ENCODE data around the gene PACS2. TPM values are rescaled to one million over a fixed set of nuclear protein-coding genes. Genes with fewer than 3 reads are reported as not detected.
"Not testable (repeated sequence)": the region's sequence is repeated elsewhere in the genome, so short reads cannot be mapped to it uniquely, and the experiment has no call there.

PACS2 gene
- polyA plus RNA-seq, 3 donors from 2014 or later: 2.0 to 3.3 (median 2.7) TPM

- no peak for DNase-seq
- H3K27ac Mint-ChIP-seq: no peak overlapping the region
These were observed 11.4 kb downstream of the PACS2 start for GRCh38 chr14:105325716-105326567.

GRCh38 chr14:105326568-105326867 is 12.0 kb downstream of the PACS2 start:
- Mint-ChIP-seq H3K9me3 (no peaks in the 10 kb centered on the region), H3K36me3 (peaks cover 0 to 3% (median 0%) of the 10 kb centered on the region in 3 donors), H3K4me1 (peaks cover 24 to 31% of the 10 kb centered on the region in 2 donors), H3K27me3 (ENCODE audit: low read depth in 3 of 3) (peaks cover 2 to 5% (median 3%) of the 10 kb centered on the region in 3 donors), H3K27ac (no peak overlapping the region), H3K4me3 (no peak overlapping the region)
- no peak for DNase-seq

More at GRCh38 chr14:105325716-105326567, 11.4 kb downstream of the PACS2 start:
- Mint-ChIP-seq H3K27me3 (ENCODE audit: low read depth in 3 of 3) (peaks cover 2 to 5% (median 3%) of the 10 kb centered on the region in 3 donors), H3K36me3 (peaks cover 0 to 3% (median 0%) of the 10 kb centered on the region in 3 donors), H3K9me3 (no peaks in the 10 kb centered on the region), H3K4me3 (no peak overlapping the region), H3K4me1 (peaks cover 19 to 25% of the 10 kb centered on the region in 2 donors)

- H3K9me3 Mint-ChIP-seq: no peaks in the 10 kb centered on the region
- H3K4me1 Mint-ChIP-seq: peaks cover 30 to 36% of the 10 kb centered on the region in 2 donors
- peaks cover 2 to 5% (median 3%) of the 10 kb centered on the region in 3 donors for H3K27me3 Mint-ChIP-seq (ENCODE audit: low read depth in 3 of 3)
- no peak overlapping the region for H3K27ac Mint-ChIP-seq
- DNase-seq: no peak
- peaks cover 0 to 3% (median 3%) of the 10 kb centered on the region in 3 donors for H3K36me3 Mint-ChIP-seq
- H3K4me3 Mint-ChIP-seq: no peak overlapping the region
These were observed 12.5 kb downstream of the PACS2 start for GRCh38 chr14:105326891-105327694.

- peaks cover 29 to 34% of the 10 kb centered on the region in 2 donors for H3K4me1 Mint-ChIP-seq
- not testable (repeated sequence) for H3K27me3 Mint-ChIP-seq (ENCODE audit: low read depth in 3 of 3); H3K36me3 Mint-ChIP-seq; DNase-seq; H3K4me3 Mint-ChIP-seq; H3K9me3 Mint-ChIP-seq; H3K27ac Mint-ChIP-seq
These were observed 13.1 kb downstream of the PACS2 start for GRCh38 chr14:105327695-105328045.

- peaks cover 0 to 3% (median 0%) of the 10 kb centered on the region in 3 donors for H3K36me3 Mint-ChIP-seq
- no peak overlapping the region for H3K4me3 Mint-ChIP-seq
- peak overlapping the region in 1 of 6 donors; percentile 31 for H3K27ac Mint-ChIP-seq
- H3K4me1 Mint-ChIP-seq: peaks cover 28 to 31% of the 10 kb centered on the region in 2 donors
- peaks cover 2 to 5% (median 3%) of the 10 kb centered on the region in 3 donors for H3K27me3 Mint-ChIP-seq (ENCODE audit: low read depth in 3 of 3)
- H3K9me3 Mint-ChIP-seq: no peaks in the 10 kb centered on the region
- DNase-seq: no peak
These were observed 13.6 kb downstream of the PACS2 start for GRCh38 chr14:105328070-105328677.

- peak overlapping the region in 1 of 6 donors; percentile 31 for H3K27ac Mint-ChIP-seq
- H3K36me3 Mint-ChIP-seq: peaks cover 0 to 3% (median 0%) of the 10 kb centered on the region in 3 donors
- H3K4me1 Mint-ChIP-seq: peaks cover 28 to 31% of the 10 kb centered on the region in 2 donors
- H3K27me3 Mint-ChIP-seq (ENCODE audit: low read depth in 3 of 3): peaks cover 2 to 5% (median 3%) of the 10 kb centered on the region in 3 donors
- DNase-seq: no peak
- H3K4me3 Mint-ChIP-seq: no peak overlapping the region
- H3K9me3 Mint-ChIP-seq: no peaks in the 10 kb centered on the region
These were observed 14.3 kb downstream of the PACS2 start for GRCh38 chr14:105328678-105329390.

GRCh38 chr14:105329411-105330150 is 15.0 kb downstream of the PACS2 start:
- no peak overlapping the region for H3K4me3 Mint-ChIP-seq

GRCh38 chr14:105330491-105330895 is 15.9 kb downstream of the PACS2 start:
- DNase-seq: no peak
- no peak overlapping the region for H3K4me3 Mint-ChIP-seq
- H3K36me3 Mint-ChIP-seq: peaks cover 0 to 3% (median 0%) of the 10 kb centered on the region in 3 donors
- H3K27ac Mint-ChIP-seq: peak overlapping the region in 2 of 6 donors; percentile 31 to 53
- H3K27me3 Mint-ChIP-seq (ENCODE audit: low read depth in 3 of 3): peaks cover 2 to 3% (median 3%) of the 10 kb centered on the region in 3 donors
- H3K4me1 Mint-ChIP-seq: peaks cover 31% of the 10 kb centered on the region in 2 donors
- no peaks in the 10 kb centered on the region for H3K9me3 Mint-ChIP-seq

More at GRCh38 chr14:105329411-105330150, 15.0 kb downstream of the PACS2 start:
- H3K9me3 Mint-ChIP-seq: no peaks in the 10 kb centered on the region
- DNase-seq: no peak
- peaks cover 0 to 3% (median 0%) of the 10 kb centered on the region in 3 donors for H3K36me3 Mint-ChIP-seq
- no peak overlapping the region for H3K27ac Mint-ChIP-seq
- H3K27me3 Mint-ChIP-seq (ENCODE audit: low read depth in 3 of 3): peaks cover 2 to 3% (median 3%) of the 10 kb centered on the region in 3 donors
- peaks cover 31% of the 10 kb centered on the region in 2 donors for H3K4me1 Mint-ChIP-seq

GRCh38 chr14:105331575-105332349 is 17.2 kb downstream of the PACS2 start:
- Mint-ChIP-seq H3K36me3 (peaks cover 0 to 3% (median 0%) of the 10 kb centered on the region in 3 donors), H3K9me3 (no peaks in the 10 kb centered on the region), H3K27ac (peak overlapping the region in 4 of 6 donors; percentile 31 to 66 (median 63)), H3K4me3 (peak overlapping the region in 1 of 5 donors; percentile 2), H3K27me3 (ENCODE audit: low read depth in 3 of 3) (peaks cover 2 to 3% (median 2%) of the 10 kb centered on the region in 3 donors), H3K4me1 (peaks cover 31% of the 10 kb centered on the region in 2 donors)
- no peak for DNase-seq

GRCh38 chr14:105332350-105332874 is 17.9 kb downstream of the PACS2 start:
- H3K27me3 Mint-ChIP-seq (ENCODE audit: low read depth in 3 of 3): peaks cover 0 to 3% (median 2%) of the 10 kb centered on the region in 3 donors
- no peak overlapping the region for H3K4me3 Mint-ChIP-seq
- H3K36me3 Mint-ChIP-seq: peaks cover 0 to 3% (median 0%) of the 10 kb centered on the region in 3 donors
- H3K9me3 Mint-ChIP-seq: no peaks in the 10 kb centered on the region
- H3K4me1 Mint-ChIP-seq: peaks cover 31% of the 10 kb centered on the region in 2 donors
- no peak overlapping the region for H3K27ac Mint-ChIP-seq
- DNase-seq: no peak

- no peak overlapping the region for H3K27ac Mint-ChIP-seq
- H3K27me3 Mint-ChIP-seq (ENCODE audit: low read depth in 3 of 3): peaks cover 0 to 3% (median 2%) of the 10 kb centered on the region in 3 donors
- peaks cover 31% of the 10 kb centered on the region in 2 donors for H3K4me1 Mint-ChIP-seq
- peaks cover 0 to 3% (median 0%) of the 10 kb centered on the region in 3 donors for H3K36me3 Mint-ChIP-seq
- no peak for DNase-seq
- H3K4me3 Mint-ChIP-seq: no peak overlapping the region
- no peaks in the 10 kb centered on the region for H3K9me3 Mint-ChIP-seq
These were observed 18.5 kb downstream of the PACS2 start for GRCh38 chr14:105333020-105333490.
